OCI-LY3 (cell line): ENCODE results near the gene WDFY1.

Experiments used
- CTCF ChIP-seq: fragments of 200-600, 300-600 bp; sonication (generic); IDR thresholded peaks from 2 replicates; pipeline ENCODE4 v1.5.1; 2014; ENCODE audit warnings: antibody characterized with exemption, low read length, low read depth
- EZH2phosphoT487 ChIP-seq: fragments of 200-600 bp; shearing (Covaris generic); IDR thresholded peaks from 2 replicates; pipeline ENCODE4 v1.6.1; 2018; ENCODE audit warnings: antibody characterized with exemption, mixed run types, low read depth

DNA sequence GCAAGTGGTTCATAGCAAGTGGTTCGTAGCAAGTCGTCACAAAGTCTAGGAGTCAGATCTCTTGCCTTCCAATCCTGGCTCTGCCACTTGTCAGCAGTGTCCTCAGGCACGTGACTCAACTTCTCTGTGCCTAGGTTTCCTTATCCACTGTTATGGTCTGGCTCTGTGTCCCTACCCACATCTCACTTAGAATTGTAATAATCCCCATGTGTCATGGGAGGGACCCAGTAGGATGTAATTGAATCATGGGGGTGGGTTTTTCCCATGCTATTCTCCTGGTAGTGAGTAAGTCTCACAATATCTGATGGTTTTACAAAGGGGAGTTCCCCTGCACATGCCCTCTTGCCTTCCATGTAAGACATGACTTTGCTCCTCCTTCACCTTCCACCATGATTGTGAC is 55.9 kb downstream of the WDFY1 start:
- no peak for TF ChIP-seq CTCF
- no peak for TF ChIP-seq EZH2phosphoT487
